ENCODE measurements around the gene HNF1A.
"Not testable (repeated sequence)": the region's sequence is repeated elsewhere in the genome, so short reads cannot be mapped to it uniquely, and the experiment has no call there.

The HNF1A gene, protein sequence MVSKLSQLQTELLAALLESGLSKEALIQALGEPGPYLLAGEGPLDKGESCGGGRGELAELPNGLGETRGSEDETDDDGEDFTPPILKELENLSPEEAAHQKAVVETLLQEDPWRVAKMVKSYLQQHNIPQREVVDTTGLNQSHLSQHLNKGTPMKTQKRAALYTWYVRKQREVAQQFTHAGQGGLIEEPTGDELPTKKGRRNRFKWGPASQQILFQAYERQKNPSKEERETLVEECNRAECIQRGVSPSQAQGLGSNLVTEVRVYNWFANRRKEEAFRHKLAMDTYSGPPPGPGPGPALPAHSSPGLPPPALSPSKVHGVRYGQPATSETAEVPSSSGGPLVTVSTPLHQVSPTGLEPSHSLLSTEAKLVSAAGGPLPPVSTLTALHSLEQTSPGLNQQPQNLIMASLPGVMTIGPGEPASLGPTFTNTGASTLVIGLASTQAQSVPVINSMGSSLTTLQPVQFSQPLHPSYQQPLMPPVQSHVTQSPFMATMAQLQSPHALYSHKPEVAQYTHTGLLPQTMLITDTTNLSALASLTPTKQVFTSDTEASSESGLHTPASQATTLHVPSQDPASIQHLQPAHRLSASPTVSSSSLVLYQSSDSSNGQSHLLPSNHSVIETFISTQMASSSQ

DNA sequence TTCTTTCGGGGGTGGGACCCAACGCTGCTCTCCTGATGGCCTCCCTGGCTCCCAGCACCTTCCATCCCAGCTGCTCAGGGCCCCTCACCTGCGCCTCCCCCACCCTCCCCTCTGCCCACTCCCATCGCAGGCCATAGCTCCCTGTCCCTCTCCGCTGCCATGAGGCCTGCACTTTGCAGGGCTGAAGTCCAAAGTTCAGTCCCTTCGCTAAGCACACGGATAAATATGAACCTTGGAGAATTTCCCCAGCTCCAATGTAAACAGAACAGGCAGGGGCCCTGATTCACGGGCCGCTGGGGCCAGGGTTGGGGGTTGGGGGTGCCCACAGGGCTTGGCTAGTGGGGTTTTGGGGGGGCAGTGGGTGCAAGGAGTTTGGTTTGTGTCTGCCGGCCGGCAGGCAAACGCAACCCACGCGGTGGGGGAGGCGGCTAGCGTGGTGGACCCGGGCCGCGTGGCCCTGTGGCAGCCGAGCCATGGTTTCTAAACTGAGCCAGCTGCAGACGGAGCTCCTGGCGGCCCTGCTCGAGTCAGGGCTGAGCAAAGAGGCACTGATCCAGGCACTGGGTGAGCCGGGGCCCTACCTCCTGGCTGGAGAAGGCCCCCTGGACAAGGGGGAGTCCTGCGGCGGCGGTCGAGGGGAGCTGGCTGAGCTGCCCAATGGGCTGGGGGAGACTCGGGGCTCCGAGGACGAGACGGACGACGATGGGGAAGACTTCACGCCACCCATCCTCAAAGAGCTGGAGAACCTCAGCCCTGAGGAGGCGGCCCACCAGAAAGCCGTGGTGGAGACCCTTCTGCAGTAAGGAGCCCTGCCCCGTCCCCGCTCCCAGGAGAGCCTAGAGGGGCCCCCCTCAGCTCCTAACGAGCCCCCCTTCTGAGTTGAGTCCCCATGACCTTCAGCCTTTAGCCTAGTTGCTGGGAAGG, at the start of gene HNF1A:
Gene HNF1A, plus strand, starts transcription at position 248 of the 924 bp plus-strand sequence. Its CDS starts 226 bp downstream, at position 474.
- no peak for DNase-seq

DNA sequence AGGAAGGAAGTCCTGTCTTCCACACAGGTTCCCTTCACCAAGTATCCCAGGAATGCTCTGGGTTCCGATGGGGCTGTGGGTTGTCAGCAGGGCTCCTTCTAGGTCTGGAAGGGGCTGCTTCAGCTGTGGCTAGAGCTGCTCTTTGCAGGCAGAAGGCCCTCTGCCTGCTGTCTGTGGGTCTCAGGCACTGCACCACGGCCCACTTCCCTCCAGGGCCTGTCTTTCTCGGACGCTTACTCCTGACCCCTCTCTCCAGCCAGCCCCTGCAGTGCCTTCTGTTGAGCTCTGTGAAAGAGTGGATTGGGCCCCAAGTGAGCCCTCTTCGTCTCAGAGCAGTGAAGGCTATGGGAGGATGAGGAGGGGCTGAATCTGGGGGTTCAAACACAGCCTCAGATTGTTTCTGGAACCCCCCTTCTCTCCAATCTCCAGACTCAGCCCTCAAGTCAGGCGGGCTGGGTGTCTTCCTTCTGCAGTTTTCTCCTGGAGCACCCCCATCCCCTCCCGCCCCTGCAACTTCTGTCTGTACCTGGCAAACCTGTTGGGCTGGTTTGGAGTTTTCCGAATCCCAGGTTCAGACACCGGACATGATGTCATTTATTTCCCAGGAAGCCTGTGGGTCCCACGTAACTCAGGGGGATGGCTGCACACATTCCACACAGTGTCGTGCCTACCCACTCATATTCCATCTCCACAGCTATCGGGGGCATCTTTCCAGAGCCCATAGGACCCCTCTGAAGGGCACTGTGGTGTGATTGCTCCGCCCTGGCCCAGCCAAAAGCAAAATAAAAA, 49.3 kb upstream of the HNF1A start:
- DNase-seq: no peak

DNA sequence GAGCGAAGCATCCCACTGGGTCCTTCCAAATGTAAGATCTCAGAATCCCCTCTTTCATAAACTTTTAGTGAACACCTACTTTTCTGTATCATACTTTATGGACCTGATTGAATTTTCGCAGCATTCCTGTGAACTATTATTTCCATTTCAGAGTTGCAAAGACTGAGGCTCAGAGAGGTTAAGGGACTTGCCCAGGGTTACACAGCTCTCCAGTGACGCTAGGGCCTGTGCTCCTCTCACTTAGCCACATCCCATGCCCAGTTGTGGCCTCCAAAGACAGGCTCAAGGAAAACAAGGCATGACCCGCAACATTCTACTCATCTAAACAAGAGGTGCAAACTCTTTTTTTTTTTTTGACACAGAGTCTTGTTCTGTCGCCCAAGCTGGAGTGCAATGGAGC, 48.3 kb upstream of the HNF1A start:
- no peak for DNase-seq

DNA sequence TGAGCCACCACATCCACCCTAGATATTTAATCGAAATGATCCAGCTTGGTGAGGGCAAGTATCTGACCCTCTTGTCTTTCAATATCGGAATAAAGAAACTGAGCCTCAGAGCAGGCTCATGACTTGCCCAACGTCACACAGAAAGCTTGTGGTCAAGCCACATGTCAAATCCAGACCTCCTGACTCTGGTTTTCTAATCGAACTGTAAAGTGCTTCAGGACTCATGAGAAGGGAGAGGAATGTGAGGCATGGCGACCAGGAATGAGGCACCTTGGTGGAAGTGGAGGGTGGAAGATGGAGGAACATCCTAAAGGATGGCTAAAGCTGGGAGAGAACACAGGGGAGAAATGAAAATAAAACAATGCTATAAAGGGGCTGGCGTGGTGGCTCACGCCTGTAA, 46.3 kb upstream of the HNF1A start:
- no peak for DNase-seq

DNA sequence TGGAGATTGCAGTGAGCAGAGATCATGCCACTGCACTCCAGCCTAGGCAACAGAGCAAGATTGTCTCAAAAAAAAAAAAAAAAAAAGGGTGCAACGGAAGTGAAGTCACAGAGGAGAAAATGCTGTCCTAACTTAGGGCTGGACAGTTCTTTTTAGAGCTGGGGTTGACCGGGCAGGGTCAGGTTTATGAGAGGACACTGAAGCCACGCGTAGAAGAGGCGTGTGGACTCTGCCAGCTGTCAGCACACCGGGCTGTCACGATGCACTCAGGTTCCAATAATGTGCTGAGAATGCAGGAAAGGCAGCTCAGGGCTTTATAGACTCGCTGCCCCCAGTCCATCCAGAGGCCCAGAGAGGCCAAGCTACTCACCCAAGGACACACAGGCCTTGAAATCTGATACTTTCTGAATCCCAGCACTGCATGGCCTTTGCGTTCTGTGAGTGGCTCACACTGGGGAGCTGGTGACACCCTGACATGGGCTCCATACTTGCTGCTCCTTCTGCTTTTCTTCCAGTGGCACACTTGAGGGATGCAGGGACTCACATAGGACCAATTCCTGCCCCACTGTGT, 45.3 kb upstream of the HNF1A start:
- no peak for DNase-seq

DNA sequence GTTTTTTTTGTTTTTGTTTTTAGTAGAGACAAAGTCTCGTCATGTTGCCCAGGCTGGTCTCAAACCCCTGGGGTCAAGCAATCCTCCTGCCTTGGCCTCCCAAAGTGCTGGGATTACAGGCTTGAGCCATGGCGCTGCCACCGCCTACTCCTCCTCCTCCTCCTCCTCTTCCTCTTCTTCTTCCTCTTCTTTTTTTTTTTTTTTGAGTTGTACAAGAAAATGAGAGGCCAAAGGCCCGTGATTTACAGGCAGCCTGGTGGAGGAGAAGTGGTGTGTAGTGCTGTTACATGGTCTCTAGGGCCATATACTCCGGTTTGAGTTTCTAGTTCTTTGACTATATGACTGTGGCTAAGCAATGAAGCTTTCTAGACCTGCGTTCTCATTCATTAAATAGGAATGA, 44.6 kb upstream of the HNF1A start:
- DNase-seq: no peak

DNA sequence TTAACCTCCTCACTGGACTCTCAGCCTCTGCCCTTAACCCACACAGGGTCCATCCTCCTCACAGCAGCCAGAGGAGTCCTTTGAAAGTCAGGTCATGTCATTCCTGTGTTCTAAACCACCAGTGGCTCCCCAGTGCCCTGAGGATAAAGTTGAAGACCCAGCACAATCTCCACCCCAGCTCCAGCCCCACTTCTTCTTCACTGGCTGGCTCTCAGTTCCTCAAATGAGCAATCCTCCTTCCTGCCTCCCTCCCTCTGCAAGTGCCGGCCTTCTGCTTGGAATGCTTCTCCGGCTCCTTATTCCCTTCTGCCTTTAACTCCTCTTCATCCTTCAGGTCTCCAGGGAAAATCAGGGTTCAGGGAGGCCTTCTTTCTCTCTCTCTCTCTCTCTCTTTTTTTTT, 42.1 kb upstream of the HNF1A start:
- DNase-seq: no peak

DNA sequence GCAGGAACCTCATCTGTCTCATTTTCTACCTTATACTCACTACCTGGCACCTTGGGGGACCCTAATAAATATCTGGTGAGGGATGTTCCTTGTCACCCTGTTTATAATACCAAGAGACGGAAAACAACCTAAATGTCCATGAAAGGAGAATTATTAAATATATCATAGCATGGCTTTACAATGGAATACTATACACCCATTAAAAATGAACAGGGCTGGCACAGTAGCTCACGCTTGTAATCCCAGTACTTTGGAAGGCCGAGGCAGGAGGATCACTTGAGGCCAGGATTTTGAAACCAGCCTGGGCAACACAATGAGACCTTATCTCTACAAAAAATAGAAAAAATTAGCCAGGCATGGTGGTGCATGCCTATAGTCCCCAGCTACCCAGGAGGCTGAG, 39.8 kb upstream of the HNF1A start:
- DNase-seq: no peak

DNA sequence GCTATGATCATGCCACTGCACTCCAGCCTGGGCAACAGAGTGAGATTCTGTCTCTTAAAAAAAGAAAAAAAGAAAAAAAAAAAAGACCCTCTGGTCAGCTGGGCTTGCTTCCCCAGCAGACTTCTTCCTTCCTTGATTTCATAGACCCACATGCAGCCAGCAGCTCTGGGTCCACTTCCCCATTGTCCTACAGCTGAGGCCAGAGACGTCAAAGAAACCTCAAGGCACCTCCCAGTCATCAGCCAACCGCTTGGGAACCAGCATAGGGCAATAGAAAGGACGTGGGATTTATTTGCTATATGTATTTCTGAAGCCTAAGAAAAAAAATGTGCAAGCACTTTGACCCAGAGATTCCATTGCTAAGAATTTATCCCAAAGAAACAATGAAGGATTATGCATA, 38.8 kb upstream of the HNF1A start:
- no peak for DNase-seq

DNA sequence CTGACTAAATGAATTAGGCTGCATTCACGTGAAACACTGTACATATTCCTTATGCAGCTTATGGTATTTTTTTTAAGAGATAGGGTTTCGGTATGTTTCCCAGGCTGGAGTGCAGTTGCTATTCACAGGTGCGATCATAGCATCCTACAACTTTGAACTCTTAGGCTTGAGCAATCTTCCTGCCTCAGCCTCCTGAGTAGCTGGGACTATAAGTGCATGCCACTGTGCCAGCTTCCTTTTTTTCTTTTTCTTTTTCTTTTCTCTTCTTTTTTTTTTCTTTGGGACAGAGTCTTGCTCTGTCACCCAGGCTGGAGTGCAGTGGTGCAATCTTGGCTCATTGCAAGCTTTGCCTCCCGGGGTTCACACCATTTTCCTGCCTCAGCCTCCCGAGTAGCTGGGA, 38.3 kb upstream of the HNF1A start:
- DNase-seq: no peak

DNA sequence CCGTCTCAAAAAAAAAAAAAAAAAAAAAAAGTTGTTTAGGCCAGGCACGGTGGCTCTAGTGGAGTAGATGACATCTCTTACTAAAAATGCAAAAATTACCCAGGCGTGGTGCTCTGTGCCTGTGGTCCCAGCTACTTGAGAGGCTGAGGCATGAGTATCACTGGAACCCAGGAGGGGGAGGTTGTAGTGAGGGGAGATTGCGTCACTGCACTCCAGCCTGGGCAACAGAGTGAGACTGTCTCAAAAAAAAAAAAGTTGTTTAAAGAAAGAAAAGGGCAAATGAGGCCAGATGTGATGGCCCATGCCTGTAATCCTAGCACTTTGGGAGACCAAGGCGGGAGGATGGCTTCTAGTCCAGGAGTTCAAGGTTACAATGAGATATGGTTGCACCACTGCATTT, 37.5 kb upstream of the HNF1A start:
- peak; percentile 17 for DNase-seq

DNA sequence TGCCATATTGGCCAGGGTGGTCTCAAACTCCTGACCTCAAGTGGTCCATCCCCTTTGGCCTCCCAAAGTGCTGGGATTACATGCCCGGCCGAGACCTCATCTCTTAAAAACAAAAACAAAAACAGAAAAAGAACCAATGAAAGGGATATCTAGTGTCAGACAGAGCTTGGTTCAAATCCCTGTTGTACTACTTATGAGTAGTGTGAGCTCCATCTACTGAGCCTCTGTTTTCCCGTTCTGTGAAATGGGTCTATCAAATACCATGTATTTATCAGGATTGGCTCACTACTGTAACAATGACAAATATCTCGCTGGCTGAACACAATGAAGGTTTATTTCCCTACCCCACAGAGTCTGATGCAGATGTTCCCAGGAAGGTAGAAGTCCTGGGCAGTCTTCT, 36.9 kb upstream of the HNF1A start:
- no peak for DNase-seq

DNA sequence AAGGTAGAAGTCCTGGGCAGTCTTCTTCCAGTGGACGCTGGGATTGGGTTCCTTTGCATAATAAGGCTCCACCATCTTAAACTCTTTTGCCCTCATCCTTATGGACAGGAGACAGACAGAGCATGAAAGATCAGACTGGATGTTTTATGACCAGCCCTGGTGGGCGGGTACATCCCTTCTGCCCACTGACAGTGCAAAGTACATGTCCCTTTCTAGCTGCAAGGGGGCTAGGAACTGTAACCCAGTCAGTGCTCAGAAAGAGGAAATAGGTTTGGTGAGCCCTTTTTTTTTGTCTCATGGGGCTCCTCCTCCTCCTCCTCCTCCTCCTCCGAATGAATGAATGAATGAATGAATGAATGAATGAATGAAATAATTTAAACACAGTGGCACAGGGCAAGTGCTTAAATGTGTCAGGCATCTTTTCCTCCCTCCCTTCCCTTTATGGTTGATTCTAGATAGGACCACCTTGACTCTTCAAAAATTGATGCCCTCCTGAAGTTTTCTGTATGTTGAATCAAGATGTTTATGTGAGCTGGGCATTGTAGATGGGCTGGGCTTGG, 36.4 kb upstream of the HNF1A start:
- no peak for DNase-seq

DNA sequence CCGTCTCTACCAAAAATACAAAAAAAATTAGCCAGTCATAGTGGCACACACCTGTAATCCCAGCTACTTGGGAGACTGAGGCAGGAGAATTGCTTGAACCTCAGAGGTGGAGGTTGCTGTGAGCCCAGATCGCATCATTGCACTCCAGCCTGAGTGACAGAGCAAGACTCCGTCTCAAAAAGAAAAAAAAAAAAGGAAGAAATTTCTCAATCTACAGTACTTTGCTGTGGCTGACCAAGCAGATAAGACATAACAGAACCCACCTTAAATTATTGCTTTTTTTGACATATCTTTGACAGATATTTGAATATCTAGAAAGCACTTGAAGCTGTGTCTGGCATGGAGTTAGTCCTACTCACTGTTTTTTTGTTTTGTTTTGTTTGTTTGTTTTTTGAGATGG, 34.9 kb upstream of the HNF1A start:
- no peak for DNase-seq

DNA sequence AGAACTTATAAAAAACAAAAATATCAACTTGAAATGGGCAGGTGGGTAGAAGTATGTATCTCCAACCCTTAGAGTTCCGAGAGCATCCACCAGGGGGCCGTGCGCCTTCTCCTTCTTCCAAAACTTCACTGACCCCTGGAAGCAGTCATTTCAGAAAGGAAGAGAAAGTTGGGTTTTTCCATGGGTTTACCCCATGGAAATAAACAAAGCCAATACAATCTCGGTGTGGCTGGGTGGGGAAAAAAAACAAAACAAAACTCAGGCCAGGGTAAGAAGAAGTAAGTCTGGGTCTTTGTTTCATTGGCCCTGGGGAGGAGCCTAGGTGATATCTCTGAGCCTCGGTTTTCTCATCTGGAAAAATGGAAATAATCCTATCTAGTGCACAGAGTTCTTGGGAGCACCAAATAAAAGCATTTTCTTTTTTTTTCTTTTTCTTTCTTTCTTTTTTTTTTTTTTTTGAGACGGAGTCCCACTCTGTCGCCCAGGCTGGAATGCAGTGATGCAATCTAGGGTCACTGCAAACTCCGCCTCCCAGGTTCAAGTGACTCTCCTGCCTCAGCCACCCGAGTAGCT, 33.6 kb upstream of the HNF1A start:
- peak; percentile 43 for DNase-seq

DNA sequence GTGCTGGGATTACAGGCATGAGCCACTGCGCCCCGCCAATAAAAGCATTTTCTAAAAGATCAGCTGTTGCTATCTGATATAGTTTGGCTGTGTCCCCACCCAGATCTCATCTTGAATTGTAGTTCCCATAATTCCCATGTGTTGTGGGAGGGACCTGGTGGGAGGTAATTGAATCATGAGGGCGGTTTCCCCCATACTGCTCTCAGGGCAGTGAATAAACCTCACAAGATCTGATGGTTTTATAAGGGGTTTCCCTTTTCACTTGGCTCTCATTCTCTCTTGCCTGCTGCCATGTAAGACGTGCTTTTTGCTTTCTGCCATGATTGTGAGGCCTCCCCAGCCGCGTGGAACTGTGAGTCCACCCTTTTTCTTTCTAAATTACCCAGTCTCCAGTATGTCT, 32.8 kb upstream of the HNF1A start:
- DNase-seq: not testable (repeated sequence)

DNA sequence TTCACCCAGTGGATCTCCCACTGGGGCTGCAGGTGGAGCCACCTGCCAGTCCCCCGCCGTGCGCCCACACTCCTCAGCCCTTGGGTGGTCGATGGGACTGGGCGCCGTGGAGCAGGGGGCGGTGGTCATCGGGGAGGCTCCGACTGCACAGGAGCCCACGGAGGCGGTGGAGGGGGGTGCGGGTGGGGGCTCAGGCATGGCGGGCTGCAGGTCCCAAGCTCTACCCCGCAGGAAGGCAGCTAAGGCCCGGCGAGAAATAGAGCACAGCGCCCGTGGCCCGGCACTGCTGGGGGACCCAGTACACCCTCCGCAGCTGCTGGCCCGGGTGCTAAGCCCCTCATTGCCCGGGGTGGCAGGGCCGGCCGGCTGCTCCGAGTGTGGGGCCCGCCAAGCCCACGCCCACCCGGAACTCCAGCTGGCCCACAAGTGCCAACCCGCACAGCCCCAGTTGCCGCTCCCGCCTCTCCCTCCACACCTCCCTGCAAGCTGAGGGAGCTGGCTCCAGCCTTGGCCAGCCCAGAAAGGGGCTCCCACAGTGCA, 28.0 kb upstream of the HNF1A start:
- DNase-seq: not testable (repeated sequence)

DNA sequence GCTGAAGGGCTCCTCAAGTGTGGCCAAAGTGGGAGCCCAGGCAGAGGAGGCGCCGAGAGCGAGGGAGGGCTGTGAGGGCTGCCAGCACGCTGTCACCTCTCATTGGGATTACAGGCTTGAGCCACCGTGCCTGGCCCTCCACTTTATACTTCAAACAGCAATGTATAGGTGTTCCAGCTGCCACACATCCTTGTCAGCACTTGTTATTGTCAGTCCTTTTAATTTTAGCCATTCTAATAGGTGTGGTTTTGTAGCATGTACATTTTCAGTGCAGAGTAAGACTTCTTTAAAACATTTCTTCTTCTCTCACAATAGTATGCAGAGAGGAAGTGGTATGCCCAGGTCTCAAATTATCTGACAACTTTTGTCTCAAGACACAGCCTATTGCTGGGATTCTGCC, 27.5 kb upstream of the HNF1A start:
- no peak for DNase-seq

DNA sequence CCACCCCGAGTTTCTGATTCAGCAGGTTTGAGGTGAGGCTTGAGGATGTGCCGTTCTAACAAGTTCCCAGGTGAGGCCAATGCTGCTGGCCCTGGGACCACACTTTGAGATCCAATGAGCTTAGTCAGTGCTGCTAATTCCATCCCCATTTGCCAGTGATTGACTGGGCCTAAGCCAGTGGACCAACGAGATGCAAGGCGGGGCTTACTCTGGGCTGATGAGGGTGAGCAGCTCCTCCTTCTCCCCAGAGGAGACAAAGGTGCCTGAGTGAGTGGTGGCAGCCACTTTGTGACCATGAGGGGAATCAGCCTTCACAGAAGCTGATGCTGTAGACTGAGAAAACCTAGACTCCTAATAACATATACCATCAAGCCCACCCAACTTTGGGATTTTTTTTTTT, 23.1 kb upstream of the HNF1A start:
- no peak for DNase-seq

DNA sequence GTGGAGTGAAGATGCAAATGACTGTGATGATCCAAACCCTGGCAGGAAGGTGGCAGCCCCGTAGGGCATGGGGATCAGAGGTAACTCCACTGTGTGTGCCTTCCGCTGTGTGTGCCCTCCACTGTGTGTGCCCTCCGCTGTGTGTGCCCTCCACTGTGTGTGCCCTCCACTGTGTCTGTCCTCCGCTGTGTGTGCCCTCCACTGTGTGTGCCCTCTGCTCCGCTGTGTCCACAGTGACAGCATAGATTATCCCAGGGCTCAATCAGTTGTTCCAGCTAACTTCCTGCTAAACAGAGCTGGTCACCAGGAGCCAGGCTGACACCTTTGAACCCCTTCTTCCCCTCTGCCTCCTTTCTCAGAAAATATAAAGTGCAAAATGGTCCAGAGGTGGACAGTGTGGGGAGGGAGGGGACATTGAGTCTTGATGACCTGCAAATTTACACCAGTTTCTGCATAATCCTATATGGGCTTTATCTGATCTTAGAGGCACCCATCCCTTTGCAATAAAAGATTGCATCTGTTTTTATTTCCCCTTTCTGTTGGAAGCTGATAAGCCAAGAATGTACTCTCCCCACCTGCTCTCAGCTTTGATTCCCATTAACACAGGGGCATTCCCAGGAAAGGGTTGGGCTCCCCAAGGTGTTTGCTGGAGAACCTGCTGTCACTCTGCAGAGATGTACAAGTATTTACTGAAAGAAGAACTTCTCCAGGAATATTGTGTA, 21.6 kb upstream of the HNF1A start:
- DNase-seq: no peak
